HepG2 (cell line): Measurements from ENCODE around the gene NT5C3B. TPM values are rescaled to one million over a fixed set of nuclear protein-coding genes. Genes with fewer than 3 reads are reported as not detected.

Source experiments
- ASH2L ChIP-seq: fragments of 300-600, 200-600 bp; sonication (generic); IDR thresholded peaks from 2 replicates; pipeline ENCODE4 v1.7.0; 2017; ENCODE audit warnings: low read depth, mild to moderate bottlenecking, moderate library complexity, mixed read lengths, low read length; ENCODE audit not compliant: insufficient read length
- CBX2 ChIP-seq, 2 experiments: fragments of 200-600 bp in 1 of 2; sonication (generic); formaldehyde crosslinking in 1 of 2; IDR thresholded peaks; 2 replicates each; pipeline versions ENCODE4 v1.7.0 to v1.8.1; 2018 to 2022; ENCODE audit warnings: low read depth in 2 of 2, low read length in 1 of 2, mild to moderate bottlenecking in 1 of 2, missing genetic modification reagents in 1 of 2
- GLI4 ChIP-seq: sonication (generic); formaldehyde crosslinking; IDR thresholded peaks from 2 replicates; pipeline ENCODE4 v1.5.1; 2020; ENCODE audit warnings: missing genetic modification reagents, mild to moderate bottlenecking, moderate library complexity, borderline replicate concordance
- HOXD1 ChIP-seq: sonication (generic); formaldehyde crosslinking; IDR thresholded peaks from 2 replicates; pipeline ENCODE4 v1.5.0; 2020; ENCODE audit warnings: missing genetic modification reagents
- KLF11 ChIP-seq: IDR thresholded peaks from 2 replicates; pipeline ENCODE4 v1.6.1; 2016; ENCODE audit warnings: missing compliant biosample characterization
- SRF ChIP-seq: IDR thresholded peaks from 2 replicates; pipeline ENCODE4 v1.6.1; 2011; ENCODE audit warnings: mild to moderate bottlenecking, low read depth, low read length, moderate library complexity
- THAP11 ChIP-seq: IDR thresholded peaks from 2 replicates; pipeline ENCODE4 v1.6.1; 2016; ENCODE audit warnings: missing biosample characterization, missing genetic modification reagents
- ZHX2 ChIP-seq, 2 experiments: sonication (generic) in 1 of 2; formaldehyde crosslinking in 1 of 2; IDR thresholded peaks; 2 replicates each; pipeline versions ENCODE4 v1.6.1 to v1.9.0; 2014 to 2022; ENCODE audit warnings: antibody characterized with exemption in 1 of 2, borderline replicate concordance in 1 of 2, inconsistent platforms in 1 of 2, low read depth in 1 of 2, missing genetic modification reagents in 1 of 2
- ZNF496 ChIP-seq: sonication (generic); formaldehyde crosslinking; IDR thresholded peaks from 2 replicates; pipeline ENCODE4 v1.8.1; 2023; ENCODE audit warnings: mild to moderate bottlenecking, moderate library complexity, missing genetic modification reagents; ENCODE audit not compliant: insufficient replicate concordance
- ZNF530 ChIP-seq: sonication (generic); formaldehyde crosslinking; IDR thresholded peaks from 2 replicates; pipeline ENCODE4 v1.5.0; 2020; ENCODE audit warnings: low read depth, mild to moderate bottlenecking, missing genetic modification reagents
- ZNF567 ChIP-seq: sonication (generic); formaldehyde crosslinking; IDR thresholded peaks from 2 replicates; pipeline ENCODE4 v1.8.1; 2023; ENCODE audit warnings: mild to moderate bottlenecking, missing genetic modification reagents, borderline replicate concordance
- ZNF816 ChIP-seq: sonication (generic); formaldehyde crosslinking; IDR thresholded peaks from 2 replicates; pipeline ENCODE4 v1.8.0; 2022; ENCODE audit warnings: missing genetic modification reagents, mild to moderate bottlenecking, borderline replicate concordance
- ZNF83 ChIP-seq: sonication (generic); formaldehyde crosslinking; IDR thresholded peaks from 2 replicates; pipeline ENCODE4 v1.4.0; 2020; ENCODE audit warnings: missing genetic modification reagents, mild to moderate bottlenecking, borderline replicate concordance
- polyA plus RNA-seq, 8 experiments: library from polyadenylated mRNA; depleted of rRNA in 3 of 8; stranded (reverse) in 7 of 8; unstranded in 1 of 8; fragments of >200 nt; fragmentation: Illumina TruSeq in 4 of 8; extraction: Trizol in 4 of 8; gene quantifications; 2 replicates each; pipeline versions ENCODE4 v1.2.1 to v1.2.3, GENCODE V29; 2011 to 2016; ENCODE audit warnings: low read depth in 4 of 8, missing spikeins in 1 of 8, mixed read lengths in 1 of 8; ENCODE audit not compliant: insufficient read depth in 1 of 8
- total RNA-seq, 5 experiments: library from RNA; depleted of rRNA; stranded (reverse); fragments of >200 nt; fragmentation: Illumina TruSeq; extraction: Trizol; gene quantifications; 2 replicates each; pipeline ENCODE4 v1.2.3, GENCODE V29; 2016; ENCODE audit warnings: low read depth in 1 of 5

Gene NT5C3B
- total and polyA plus RNA-seq, 2 of the 13 experiments (the other 11 are each of a cell fraction or from before 2014, with no cell fraction given): 104 to 126 TPM

GRCh38 chr17:41835800-41836549 is at the start of gene NT5C3B (continued):
- no peak for TF ChIP-seq SRF
- TF ChIP-seq KLF11 (CRISPR knock-in tag): no peak
- TF ChIP-seq ZHX2 (IDR thresholded peaks at IDR 0.05; ENCODE audit: low read depth): no peak
- TF ChIP-seq ZHX2 (CRISPR knock-in tag; IDR thresholded peaks at IDR 0.05; ENCODE audit: borderline replicate concordance): 0 out of 2 replicates have a peak, but pooled peaks have one; percentile 7
- no peak for TF ChIP-seq THAP11 (CRISPR knock-in tag)
- 0 out of 2 replicates have a peak, but pooled peaks have one; percentile 39 for TF ChIP-seq ZNF816 (CRISPR knock-in tag)
- TF ChIP-seq ZNF496 (CRISPR knock-in tag): no peak
- TF ChIP-seq ZNF83 (CRISPR knock-in tag): no peak
- no peak for TF ChIP-seq ZNF530 (CRISPR knock-in tag)
- peak; percentile 69 for TF ChIP-seq ASH2L
- no peak; the same call in 1 of the 2 replicates for TF ChIP-seq ZNF567
- TF ChIP-seq GLI4 (CRISPR knock-in tag): peak; percentile 70; the same call in 1 of the 2 replicates
- no peak for TF ChIP-seq HOXD1
- TF ChIP-seq CBX2 (IDR thresholded peaks at IDR 0.05; ENCODE audit: low read depth, low read length): no peak
- no peak for TF ChIP-seq CBX2 (CRISPR knock-in tag; IDR thresholded peaks at IDR 0.05; ENCODE audit: low read depth)
